SK-N-SH (cell line): Measurements from ENCODE around the gene ISOC2. TPM values are rescaled to one million over a fixed set of nuclear protein-coding genes. Genes with fewer than 3 reads are reported as not detected.

ENCODE experiments used
- CTCF ChIA-PET: fragments of 300-600, 350-600 bp; formaldehyde crosslinking; extraction: SDS; loops from one replicate; lab custom pipeline; 2021; lab: Yijun Ruan, JAX
- POLR2A ChIA-PET: fragments of 350-600 bp; sonication (Branson Sonifier 250); formaldehyde crosslinking; extraction: SDS; loops from one replicate; lab custom pipeline; 2020; ENCODE audit warnings: antibody characterized with exemption, inconsistent platforms; lab: Yijun Ruan, JAX
- DNase-seq: peaks from one replicate; pipeline ENCODE4 v3.0.0; 2012
- H2AFZ ChIP-seq: fragments of 200-600 bp; sonication (generic); 2 replicates; pipeline ENCODE4 v1.8.1; 2016; ENCODE audit warnings: antibody characterized with exemption, mild to moderate bottlenecking, low read depth
- H3F3A ChIP-seq: fragments of 200-600 bp; sonication (generic); replicated peaks from 2 replicates; pipeline ENCODE3; 2016; ENCODE audit warnings: antibody characterized with exemption, mild to moderate bottlenecking; ENCODE audit not compliant: insufficient read depth
- H3K27ac ChIP-seq, 2 experiments: fragments of 200-500 bp in 1 of 2; fragments of 200-600 bp in 1 of 2; sonication (Bioruptor generic) in 1 of 2; sonication (generic), shearing (Covaris generic) in 1 of 2; 2 replicates each; pipeline versions ENCODE4 v1.5.1 to v1.6.1; 2014 to 2016; ENCODE audit warnings: low read depth in 2 of 2, inconsistent platforms in 1 of 2, low read length in 1 of 2, mild to moderate bottlenecking in 1 of 2, mixed read lengths in 1 of 2
- H3K27me3 ChIP-seq: fragments of 200-600 bp; sonication (generic), shearing (Covaris generic); 2 replicates; pipeline ENCODE4 v1.6.1; 2016; ENCODE audit warnings: mixed run types; ENCODE audit not compliant: insufficient read depth
- H3K36me3 ChIP-seq, 2 experiments: fragments of 200-500 bp in 1 of 2; fragments of 200-600 bp in 1 of 2; sonication (Bioruptor generic) in 1 of 2; sonication (generic) in 1 of 2; replicated peaks in 1 of 2; 2 replicates each; pipeline versions ENCODE3 to v1.5.1; 2014 to 2016; ENCODE audit warnings: low read length in 1 of 2, mild to moderate bottlenecking in 1 of 2; ENCODE audit not compliant: insufficient read depth in 2 of 2, control insufficient read depth in 1 of 2
- H3K4me1 ChIP-seq, 2 experiments: fragments of 200-500 bp in 1 of 2; fragments of 200-600 bp in 1 of 2; sonication (Bioruptor generic) in 1 of 2; sonication (generic), shearing (Covaris generic) in 1 of 2; 2 replicates each; pipeline versions ENCODE4 v1.5.1 to v1.6.1; 2014 to 2016; ENCODE audit warnings: low read depth in 1 of 2, low read length in 1 of 2, mixed run types in 1 of 2; ENCODE audit not compliant: insufficient read depth in 2 of 2, control insufficient read depth in 1 of 2
- H3K4me2 ChIP-seq: fragments of 200-600 bp; sonication (generic), shearing (Covaris generic); 2 replicates; pipeline ENCODE4 v1.6.1; 2017; ENCODE audit warnings: mixed run types
- H3K4me3 ChIP-seq, 2 experiments: fragments of 200-500 bp in 1 of 2; fragments of 200-600 bp in 1 of 2; sonication (Bioruptor generic) in 1 of 2; sonication (generic), shearing (Covaris generic) in 1 of 2; 2 replicates each; pipeline versions ENCODE4 v1.5.1 to v1.8.1; 2014 to 2016; ENCODE audit warnings: low read depth in 2 of 2, inconsistent platforms in 1 of 2, low read length in 1 of 2, mild to moderate bottlenecking in 1 of 2, mixed read lengths in 1 of 2, moderate library complexity in 1 of 2
- H3K79me2 ChIP-seq: fragments of 200-600 bp; sonication (generic); 2 replicates; pipeline ENCODE4 v1.8.1; 2017; ENCODE audit warnings: mild to moderate bottlenecking; ENCODE audit not compliant: insufficient read depth
- H3K9ac ChIP-seq: fragments of 200-600 bp; sonication (generic); 2 replicates; pipeline ENCODE4 v1.6.1; 2017; ENCODE audit warnings: mixed run types
- H3K9me2 ChIP-seq: fragments of 200-600 bp; sonication (generic); 2 replicates; pipeline ENCODE4 v1.6.1; 2017; ENCODE audit warnings: mixed run types
- H3K9me3 ChIP-seq: fragments of 200-600 bp; sonication (generic); 2 replicates; pipeline ENCODE4 v1.6.1; 2017; ENCODE audit warnings: mixed run types, mild to moderate bottlenecking, moderate library complexity
- H4K20me1 ChIP-seq: fragments of 200-600 bp; sonication (generic); 2 replicates; pipeline ENCODE4 v1.6.1; 2017; ENCODE audit warnings: mild to moderate bottlenecking, mixed run types; ENCODE audit not compliant: insufficient read depth
- FOXJ3 ChIP-seq: sonication (generic); formaldehyde crosslinking; IDR thresholded peaks from 2 replicates; pipeline ENCODE4 v1.5.1; 2020; ENCODE audit warnings: mild to moderate bottlenecking, missing genetic modification reagents
- IRF3 ChIP-seq: fragments of 150-350 bp; IDR thresholded peaks from 2 replicates; pipeline ENCODE4 v1.6.1; 2016; ENCODE audit warnings: mild to moderate bottlenecking, low read depth, low read length
- POLR2AphosphoS5 ChIP-seq: IDR thresholded peaks from 2 replicates; pipeline ENCODE4 v1.6.1; 2012; ENCODE audit warnings: low read depth, low read length
- REST ChIP-seq: IDR thresholded peaks from 2 replicates; pipeline ENCODE4 v1.6.1; 2012; ENCODE audit warnings: mild to moderate bottlenecking, low read depth, low read length, moderate library complexity
- USF2 ChIP-seq: fragments of 150-350 bp; IDR thresholded peaks from 2 replicates; pipeline ENCODE4 v1.6.1; 2017; ENCODE audit warnings: antibody characterized with exemption, low read length, low read depth, borderline replicate concordance
- ZBTB33 ChIP-seq: IDR thresholded peaks from 2 replicates; pipeline ENCODE4 v1.4.0; 2012; ENCODE audit warnings: low read depth, borderline replicate concordance
- WGBS: methylation state at CpG from one replicate; pipeline ENCODE4 v1.1.6; 2017; ENCODE audit warnings: low lambda C conversion rate; 5-methylcytosine and 5-hydroxymethylcytosine counted together
- polyA plus RNA-seq, 3 experiments: library from polyadenylated mRNA; depleted of rRNA; stranded (reverse); fragments of >200 nt; gene quantifications; 2 replicates each; pipeline ENCODE4 v1.2.3, GENCODE V29; 2012

ISOC2 gene
- polyA plus RNA-seq, 1 of the 3 experiments (the other 2 are of a cell fraction) = 65.4 TPM

GRCh38 chr19:55436847-55437246 lies 24.6 kb downstream of the ISOC2 start:
- H2AFZ ChIP-seq = no peak overlapping the region
- no peak overlapping the region for H3K27ac ChIP-seq
- no peaks in the 10 kb centered on the region for H3K9me3 ChIP-seq
- H3K4me2 ChIP-seq = no peak overlapping the region
- 47% methylated on average over 8 of the region's 8 CpGs for WGBS
- peaks cover 19% of the 10 kb centered on the region for H3K27me3 ChIP-seq
- no peaks in the 10 kb centered on the region for H4K20me1 ChIP-seq
- H3K4me1 ChIP-seq = peaks cover 0 to 6% of the 10 kb centered on the region in 2 experiments; a peak in 1 of 4 replicates
- H3K36me3 ChIP-seq = no peaks in the 10 kb centered on the region
- H3K9me2 ChIP-seq = no peaks in the 10 kb centered on the region
- no peak overlapping the region for H3K9ac ChIP-seq
- H3K79me2 ChIP-seq = no peaks in the 10 kb centered on the region
- H3F3A ChIP-seq = no peaks in the 10 kb centered on the region
- POLR2A ChIA-PET = no interaction called here
- TF ChIP-seq POLR2AphosphoS5 = no peak
- TF ChIP-seq ZBTB33 = no peak
- no peak for TF ChIP-seq USF2
- no peak for TF ChIP-seq IRF3
- CTCF ChIA-PET = interaction anchor here (0.8 to 1.8 kb wide), 4 partner anchors 17 to 295 kb away, joined by 3 to 7 read pairs (median 4); no protein-coding TSS in a partner anchor
- no peak for DNase-seq
- no peak overlapping the region for H3K4me3 ChIP-seq

GRCh38 chr19:55435020-55435419 lies 26.4 kb downstream of the ISOC2 start:
- no peaks in the 10 kb centered on the region for H3K79me2 ChIP-seq
- WGBS = 68% methylated on average over 4 of the region's 4 CpGs
- H3F3A ChIP-seq = no peaks in the 10 kb centered on the region
- H3K9me2 ChIP-seq = no peaks in the 10 kb centered on the region
- H3K9me3 ChIP-seq = no peaks in the 10 kb centered on the region
- 0 out of 2 replicates have a peak, but pooled peaks cover 6% of the 10 kb centered on the region for H3K27me3 ChIP-seq
- no peaks in the 10 kb centered on the region; a peak in 1 of 4 replicates for H3K4me1 ChIP-seq
- H2AFZ ChIP-seq = no peak overlapping the region
- H3K36me3 ChIP-seq = no peaks in the 10 kb centered on the region
- ChIA-PET POLR2A (no interaction called here), CTCF (no interaction called here)
- no peak overlapping the region for H3K4me2 ChIP-seq
- DNase-seq = no peak
- H3K4me3 ChIP-seq = no peak overlapping the region
- no peak overlapping the region for H3K9ac ChIP-seq
- H3K27ac ChIP-seq = no peak overlapping the region
- TF ChIP-seq REST (no peak), FOXJ3 (CRISPR knock-in tag) (no peak)
- H4K20me1 ChIP-seq = no peaks in the 10 kb centered on the region
